HepG2 (cell line): ENCODE measurements around the gene LZTS2. TPM values are rescaled to one million over a fixed set of nuclear protein-coding genes. Genes with fewer than 3 reads are reported as not detected.

Source experiments
- KLF11 ChIP-seq: IDR thresholded peaks from 2 replicates; pipeline ENCODE4 v1.6.1; 2016; ENCODE audit warnings: missing compliant biosample characterization
- KLF6 ChIP-seq: IDR thresholded peaks from 2 replicates; pipeline ENCODE4 v1.8.0; 2016; ENCODE audit warnings: missing biosample characterization, missing genetic modification reagents
- KMT2A ChIP-seq: sonication (generic); formaldehyde crosslinking; IDR thresholded peaks from 2 replicates; pipeline ENCODE4 v1.4.0; 2020; ENCODE audit warnings: missing genetic modification reagents
- MAZ ChIP-seq, 2 experiments: sonication (generic) in 1 of 2; formaldehyde crosslinking in 1 of 2; IDR thresholded peaks; 2 replicates each; pipeline versions ENCODE4 v1.5.0 to v1.6.1; 2012 to 2020; ENCODE audit warnings: low read depth in 2 of 2, mild to moderate bottlenecking in 2 of 2, borderline replicate concordance in 1 of 2, improper control_type of control experiment in 1 of 2, low read length in 1 of 2, missing genetic modification reagents in 1 of 2, moderate library complexity in 1 of 2
- NR2C2 ChIP-seq: sonication (generic); formaldehyde crosslinking; IDR thresholded peaks from 2 replicates; pipeline ENCODE4 v1.4.0; 2020; ENCODE audit warnings: missing genetic modification reagents, mild to moderate bottlenecking, moderate library complexity, borderline replicate concordance
- NR2F6 ChIP-seq, 2 experiments: IDR thresholded peaks; 2 replicates each; pipeline ENCODE4 v1.6.1; 2016; ENCODE audit warnings: antibody characterized with exemption in 1 of 2, mild to moderate bottlenecking in 1 of 2
- POLR2A ChIP-seq, 2 experiments: IDR thresholded peaks; 2 replicates each; pipeline ENCODE4 v1.6.1; 2011; ENCODE audit warnings: low read depth in 2 of 2, low read length in 2 of 2, mild to moderate bottlenecking in 1 of 2, moderate library complexity in 1 of 2; ENCODE audit not compliant: insufficient read depth in 1 of 2
- RNF2 ChIP-seq: fragments of 450-650 bp; conservative IDR thresholded peaks from 2 replicates; pipeline ENCODE4 v1.6.1; 2016; ENCODE audit warnings: low read depth
- SMARCC2 ChIP-seq: fragments of 450-650 bp; IDR thresholded peaks from 2 replicates; pipeline ENCODE4 v1.6.1; 2017; ENCODE audit warnings: antibody characterized with exemption, mild to moderate bottlenecking
- SNAI1 ChIP-seq: sonication (generic); formaldehyde crosslinking; IDR thresholded peaks from 2 replicates; pipeline ENCODE4 v1.5.0; 2020; ENCODE audit warnings: mild to moderate bottlenecking, missing genetic modification reagents, borderline replicate concordance
- SRY ChIP-seq: sonication (generic); formaldehyde crosslinking; IDR thresholded peaks from 2 replicates; pipeline ENCODE4 v1.8.0; 2022; ENCODE audit warnings: mild to moderate bottlenecking, missing genetic modification reagents
- TRIM24 ChIP-seq: sonication (generic); formaldehyde crosslinking; IDR thresholded peaks from 2 replicates; pipeline ENCODE4 v1.8.0; 2022; ENCODE audit warnings: mild to moderate bottlenecking, missing genetic modification reagents
- U2AF1 ChIP-seq: fragments of 200-400 bp; formaldehyde crosslinking; optimal IDR thresholded peaks from 2 replicates; pipeline ENCODE3; 2017; ENCODE audit warnings: mild to moderate bottlenecking, low read depth, low read length
- YEATS2 ChIP-seq: sonication (generic); formaldehyde crosslinking; IDR thresholded peaks from 2 replicates; pipeline ENCODE4 v1.4.0; 2020; ENCODE audit warnings: missing genetic modification reagents, borderline replicate concordance
- ZNF331 ChIP-seq: sonication (generic); formaldehyde crosslinking; IDR thresholded peaks from 2 replicates; pipeline ENCODE4 v1.4.0; 2020; ENCODE audit warnings: missing genetic modification reagents
- ZNF34 ChIP-seq: sonication (generic); formaldehyde crosslinking; IDR thresholded peaks from 2 replicates; pipeline ENCODE4 v1.4.0; 2020; ENCODE audit warnings: mild to moderate bottlenecking, missing genetic modification reagents, borderline replicate concordance
- ZNF577 ChIP-seq: sonication (generic); formaldehyde crosslinking; IDR thresholded peaks from 2 replicates; pipeline ENCODE4 v1.4.0; 2020; ENCODE audit warnings: mild to moderate bottlenecking, low read depth, missing genetic modification reagents, borderline replicate concordance
- ZNF839 ChIP-seq: sonication (generic); formaldehyde crosslinking; IDR thresholded peaks from 2 replicates; pipeline ENCODE4 v1.4.0; 2020; ENCODE audit warnings: missing genetic modification reagents, mild to moderate bottlenecking, borderline replicate concordance
- polyA plus RNA-seq, 8 experiments: library from polyadenylated mRNA; depleted of rRNA in 3 of 8; stranded (reverse) in 7 of 8; unstranded in 1 of 8; fragments of >200 nt; fragmentation: Illumina TruSeq in 4 of 8; extraction: Trizol in 4 of 8; gene quantifications; 2 replicates each; pipeline versions ENCODE4 v1.2.1 to v1.2.3, GENCODE V29; 2011 to 2016; ENCODE audit warnings: low read depth in 4 of 8, missing spikeins in 1 of 8, mixed read lengths in 1 of 8; ENCODE audit not compliant: insufficient read depth in 1 of 8
- total RNA-seq, 5 experiments: library from RNA; depleted of rRNA; stranded (reverse); fragments of >200 nt; fragmentation: Illumina TruSeq; extraction: Trizol; gene quantifications; 2 replicates each; pipeline ENCODE4 v1.2.3, GENCODE V29; 2016; ENCODE audit warnings: low read depth in 1 of 5
- TF ChIP-seq, protein P1 (sequence below): sonication (generic); formaldehyde crosslinking; IDR thresholded peaks from 2 replicates; pipeline ENCODE4 v1.5.1; 2020; ENCODE audit warnings: missing genetic modification reagents, mild to moderate bottlenecking, borderline replicate concordance
- TF ChIP-seq, protein P2 (sequence below): sonication (generic); formaldehyde crosslinking; conservative IDR thresholded peaks from 2 replicates; pipeline ENCODE4 v1.8.0; 2022; ENCODE audit warnings: missing genetic modification reagents
- TF ChIP-seq, protein P3 (sequence below): sonication (generic); formaldehyde crosslinking; IDR thresholded peaks from 2 replicates; pipeline ENCODE4 v1.8.0; 2022; ENCODE audit warnings: mild to moderate bottlenecking, missing genetic modification reagents, moderate library complexity
- TF ChIP-seq, protein P4 (sequence below): sonication (generic); formaldehyde crosslinking; IDR thresholded peaks from 2 replicates; pipeline ENCODE4 v1.4.0; 2020; ENCODE audit warnings: missing genetic modification reagents
- TF ChIP-seq, protein P5 (sequence below): sonication (generic); formaldehyde crosslinking; IDR thresholded peaks from 2 replicates; pipeline ENCODE4 v1.5.1; 2020; ENCODE audit warnings: mild to moderate bottlenecking, missing genetic modification reagents, moderate library complexity

The LZTS2 gene
- total and polyA plus RNA-seq, 2 of the 13 experiments (the other 11 are each of a cell fraction or from before 2014, with no cell fraction given) = 43.6 to 65.6 TPM

DNA sequence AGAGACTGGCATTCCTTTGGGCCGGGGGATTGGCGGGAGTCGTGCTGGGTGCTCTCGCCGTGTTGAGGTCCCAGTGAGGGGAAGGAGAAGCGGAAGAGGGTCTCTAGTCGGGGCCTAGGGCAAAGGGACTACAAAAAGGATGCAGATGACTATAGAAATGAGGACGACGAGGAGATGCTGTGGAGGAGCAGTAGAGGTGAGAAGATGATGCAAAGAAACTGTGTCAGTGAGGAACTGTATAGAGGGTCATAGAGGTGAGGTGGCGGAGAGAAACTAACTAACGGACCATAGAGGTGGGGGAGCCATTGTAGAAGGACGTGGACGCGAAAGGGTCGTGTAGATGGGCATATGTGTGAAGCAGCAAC lies 11.9 kb upstream of the LZTS2 start (continued):
- TF ChIP-seq, protein P1, sequence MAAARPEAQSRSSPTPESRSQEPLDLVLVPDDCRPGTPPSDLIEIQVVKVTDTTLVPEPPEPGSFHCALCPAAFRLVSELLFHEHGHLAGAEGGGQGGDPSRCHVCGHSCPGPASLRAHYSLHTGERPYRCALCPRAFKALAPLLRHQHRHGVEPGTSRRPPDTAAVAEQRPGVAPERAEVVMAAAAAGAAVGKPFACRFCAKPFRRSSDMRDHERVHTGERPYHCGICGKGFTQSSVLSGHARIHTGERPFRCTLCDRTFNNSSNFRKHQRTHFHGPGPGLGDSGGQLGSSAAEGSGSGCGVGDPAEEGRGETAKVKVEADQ (CRISPR knock-in tag) = no peak
- TF ChIP-seq U2AF1 (no peak), SRY (CRISPR knock-in tag) (no peak), SNAI1 (no peak), YEATS2 (CRISPR knock-in tag) (0 out of 2 replicates have a peak, but pooled peaks have one; percentile 3), RNF2 (no peak; the same call in 1 of the 2 replicates), ZNF577 (no peak), TRIM24 (CRISPR knock-in tag) (no peak), MAZ (IDR thresholded peaks at IDR 0.05; ENCODE audit: borderline replicate concordance, low read depth, low read length) (no peak), MAZ (CRISPR knock-in tag; IDR thresholded peaks at IDR 0.05; ENCODE audit: low read depth) (no peak), SMARCC2 (no peak), NR2F6 (IDR thresholded peaks at IDR 0.05) (no peak), NR2F6 (CRISPR knock-in tag; IDR thresholded peaks at IDR 0.05) (no peak), ZNF34 (CRISPR knock-in tag) (no peak), ZNF331 (no peak), KLF11 (CRISPR knock-in tag) (0 out of 2 replicates have a peak, but pooled peaks have one; percentile 4), KLF6 (no peak), NR2C2 (peak; percentile 73), ZNF839 (CRISPR knock-in tag) (no peak), KMT2A (CRISPR knock-in tag) (0 out of 2 replicates have a peak, but pooled peaks have one; percentile 0), POLR2A (IDR thresholded peaks at IDR 0.05; ENCODE audit: insufficient read depth in 1 of 2, low read depth in 2 of 2, low read length in 2 of 2) (no peak)
- TF ChIP-seq, protein P2, sequence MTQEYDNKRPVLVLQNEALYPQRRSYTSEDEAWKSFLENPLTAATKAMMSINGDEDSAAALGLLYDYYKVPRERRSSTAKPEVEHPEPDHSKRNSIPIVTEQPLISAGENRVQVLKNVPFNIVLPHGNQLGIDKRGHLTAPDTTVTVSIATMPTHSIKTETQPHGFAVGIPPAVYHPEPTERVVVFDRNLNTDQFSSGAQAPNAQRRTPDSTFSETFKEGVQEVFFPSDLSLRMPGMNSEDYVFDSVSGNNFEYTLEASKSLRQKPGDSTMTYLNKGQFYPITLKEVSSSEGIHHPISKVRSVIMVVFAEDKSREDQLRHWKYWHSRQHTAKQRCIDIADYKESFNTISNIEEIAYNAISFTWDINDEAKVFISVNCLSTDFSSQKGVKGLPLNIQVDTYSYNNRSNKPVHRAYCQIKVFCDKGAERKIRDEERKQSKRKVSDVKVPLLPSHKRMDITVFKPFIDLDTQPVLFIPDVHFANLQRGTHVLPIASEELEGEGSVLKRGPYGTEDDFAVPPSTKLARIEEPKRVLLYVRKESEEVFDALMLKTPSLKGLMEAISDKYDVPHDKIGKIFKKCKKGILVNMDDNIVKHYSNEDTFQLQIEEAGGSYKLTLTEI = no peak
- TF ChIP-seq, protein P3, sequence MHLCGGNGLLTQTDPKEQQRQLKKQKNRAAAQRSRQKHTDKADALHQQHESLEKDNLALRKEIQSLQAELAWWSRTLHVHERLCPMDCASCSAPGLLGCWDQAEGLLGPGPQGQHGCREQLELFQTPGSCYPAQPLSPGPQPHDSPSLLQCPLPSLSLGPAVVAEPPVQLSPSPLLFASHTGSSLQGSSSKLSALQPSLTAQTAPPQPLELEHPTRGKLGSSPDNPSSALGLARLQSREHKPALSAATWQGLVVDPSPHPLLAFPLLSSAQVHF (CRISPR knock-in tag) = no peak
- TF ChIP-seq, protein P4, sequence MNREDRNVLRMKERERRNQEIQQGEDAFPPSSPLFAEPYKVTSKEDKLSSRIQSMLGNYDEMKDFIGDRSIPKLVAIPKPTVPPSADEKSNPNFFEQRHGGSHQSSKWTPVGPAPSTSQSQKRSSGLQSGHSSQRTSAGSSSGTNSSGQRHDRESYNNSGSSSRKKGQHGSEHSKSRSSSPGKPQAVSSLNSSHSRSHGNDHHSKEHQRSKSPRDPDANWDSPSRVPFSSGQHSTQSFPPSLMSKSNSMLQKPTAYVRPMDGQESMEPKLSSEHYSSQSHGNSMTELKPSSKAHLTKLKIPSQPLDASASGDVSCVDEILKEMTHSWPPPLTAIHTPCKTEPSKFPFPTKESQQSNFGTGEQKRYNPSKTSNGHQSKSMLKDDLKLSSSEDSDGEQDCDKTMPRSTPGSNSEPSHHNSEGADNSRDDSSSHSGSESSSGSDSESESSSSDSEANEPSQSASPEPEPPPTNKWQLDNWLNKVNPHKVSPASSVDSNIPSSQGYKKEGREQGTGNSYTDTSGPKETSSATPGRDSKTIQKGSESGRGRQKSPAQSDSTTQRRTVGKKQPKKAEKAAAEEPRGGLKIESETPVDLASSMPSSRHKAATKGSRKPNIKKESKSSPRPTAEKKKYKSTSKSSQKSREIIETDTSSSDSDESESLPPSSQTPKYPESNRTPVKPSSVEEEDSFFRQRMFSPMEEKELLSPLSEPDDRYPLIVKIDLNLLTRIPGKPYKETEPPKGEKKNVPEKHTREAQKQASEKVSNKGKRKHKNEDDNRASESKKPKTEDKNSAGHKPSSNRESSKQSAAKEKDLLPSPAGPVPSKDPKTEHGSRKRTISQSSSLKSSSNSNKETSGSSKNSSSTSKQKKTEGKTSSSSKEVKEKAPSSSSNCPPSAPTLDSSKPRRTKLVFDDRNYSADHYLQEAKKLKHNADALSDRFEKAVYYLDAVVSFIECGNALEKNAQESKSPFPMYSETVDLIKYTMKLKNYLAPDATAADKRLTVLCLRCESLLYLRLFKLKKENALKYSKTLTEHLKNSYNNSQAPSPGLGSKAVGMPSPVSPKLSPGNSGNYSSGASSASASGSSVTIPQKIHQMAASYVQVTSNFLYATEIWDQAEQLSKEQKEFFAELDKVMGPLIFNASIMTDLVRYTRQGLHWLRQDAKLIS (CRISPR knock-in tag) = no peak
- TF ChIP-seq, protein P5, sequence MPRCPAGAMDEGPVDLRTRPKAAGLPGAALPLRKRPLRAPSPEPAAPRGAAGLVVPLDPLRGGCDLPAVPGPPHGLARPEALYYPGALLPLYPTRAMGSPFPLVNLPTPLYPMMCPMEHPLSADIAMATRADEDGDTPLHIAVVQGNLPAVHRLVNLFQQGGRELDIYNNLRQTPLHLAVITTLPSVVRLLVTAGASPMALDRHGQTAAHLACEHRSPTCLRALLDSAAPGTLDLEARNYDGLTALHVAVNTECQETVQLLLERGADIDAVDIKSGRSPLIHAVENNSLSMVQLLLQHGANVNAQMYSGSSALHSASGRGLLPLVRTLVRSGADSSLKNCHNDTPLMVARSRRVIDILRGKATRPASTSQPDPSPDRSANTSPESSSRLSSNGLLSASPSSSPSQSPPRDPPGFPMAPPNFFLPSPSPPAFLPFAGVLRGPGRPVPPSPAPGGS (CRISPR knock-in tag) = no peak
